Activated CD4-positive, CD25-positive, alpha-beta regulatory T cell treated with anti-CD3 and anti-CD28 coated beads, Interleukin-2, amount 50 U/mL, for 16 hours (primary cell): Measurements from ENCODE around the gene SLC36A3.

Experiments
- DNase-seq: peaks from one replicate; pipeline ENCODE4 v3.0.0-alpha.2; 2020; ENCODE audit warnings: low read depth, low spot score

The SLC36A3 gene

GRCh38 chr5:151298063-151298855, 5.3 kb downstream of the SLC36A3 start:
- DNase-seq: no peak

- no peak for DNase-seq
Observed at GRCh38 chr5:151296974-151297373, 6.6 kb downstream of the SLC36A3 start.

GRCh38 chr5:151296478-151296830, 7.1 kb downstream of the SLC36A3 start:
- no peak for DNase-seq

- no peak for DNase-seq
Observed at GRCh38 chr5:151295791-151296477, 7.6 kb downstream of the SLC36A3 start.

- no peak for DNase-seq
Observed at GRCh38 chr5:151295138-151295537, 8.4 kb downstream of the SLC36A3 start.

- no peak for DNase-seq
Observed at GRCh38 chr5:151293624-151294023, 9.9 kb downstream of the SLC36A3 start.

- no peak for DNase-seq
Observed at GRCh38 chr5:151288180-151288579, 15.4 kb downstream of the SLC36A3 start.

GRCh38 chr5:151286246-151286645, 17.3 kb downstream of the SLC36A3 start:
- DNase-seq: no peak

GRCh38 chr5:151285683-151286082, 17.9 kb downstream of the SLC36A3 start:
- no peak for DNase-seq

- DNase-seq: no peak
Observed at GRCh38 chr5:151284392-151284967, 19.1 kb downstream of the SLC36A3 start.

- DNase-seq: no peak
Observed at GRCh38 chr5:151283120-151283825, 20.3 kb downstream of the SLC36A3 start.

- no peak for DNase-seq
Observed at GRCh38 chr5:151281001-151281639, 22.4 kb downstream of the SLC36A3 start.

- DNase-seq: no peak
Observed at GRCh38 chr5:151280443-151280842, 23.1 kb downstream of the SLC36A3 start.

GRCh38 chr5:151278845-151279244, 24.7 kb downstream of the SLC36A3 start:
- DNase-seq: no peak

- no peak for DNase-seq
Observed at GRCh38 chr5:151275803-151276202, 27.8 kb downstream of the SLC36A3 start.

GRCh38 chr5:151274666-151275065, 28.9 kb downstream of the SLC36A3 start:
- no peak for DNase-seq

GRCh38 chr5:151271336-151271735, 32.2 kb downstream of the SLC36A3 start:
- DNase-seq: no peak

GRCh38 chr5:151270599-151270998, 33.0 kb downstream of the SLC36A3 start:
- no peak for DNase-seq

GRCh38 chr5:151267491-151268260, 35.9 kb downstream of the SLC36A3 start:
- no peak for DNase-seq

GRCh38 chr5:151264113-151264512, 39.5 kb downstream of the SLC36A3 start:
- no peak for DNase-seq

GRCh38 chr5:151262532-151262931, 41.0 kb downstream of the SLC36A3 start:
- DNase-seq: no peak
